B cell (primary cell): ENCODE data around the gene CEACAM3. TPM values are rescaled to one million over a fixed set of nuclear protein-coding genes. Genes with fewer than 3 reads are reported as not detected.

Source experiments
- ATAC-seq: fragments of 200-7000 bp; cut with Tn5 transposase; one replicate; pipeline ENCODE4 v1.10.0; 2021; ENCODE audit warnings: low read depth, mild to moderate bottlenecking, moderate number of reproducible peaks, moderate library complexity
- CTCF ChIA-PET: fragments of 350-600 bp; sonication (Branson Sonifier 250); formaldehyde crosslinking; loops from one replicate; lab custom pipeline; 2021; ENCODE audit warnings: antibody characterized with exemption, inconsistent platforms; lab: Charles Lee
- POLR2A ChIA-PET: fragments of 350-600 bp; sonication (Branson Sonifier 250); formaldehyde crosslinking; loops from one replicate; lab custom pipeline; 2021; ENCODE audit warnings: antibody characterized with exemption; lab: Charles Lee
- DNase-seq: peaks from one replicate; pipeline ENCODE4 v3.0.0; 2013
- H2AFZ ChIP-seq: 2 replicates; pipeline ENCODE4 v1.6.1; 2012; ENCODE audit warnings: mild to moderate bottlenecking, low read depth, low read length; ENCODE audit not compliant: insufficient read depth, poor library complexity, severe bottlenecking
- H3K27ac ChIP-seq, 2 donors: 1 replicate in 1 of 2; 2 replicates in 1 of 2; pipeline ENCODE4 v1.5.1; 2012 to 2013; ENCODE audit warnings: low read length in 2 of 2, mild to moderate bottlenecking in 2 of 2, moderate library complexity in 1 of 2
- H3K27me3 ChIP-seq, 4 experiments: fragments of 200-600 bp in 1 of 4; sonication (generic) in 1 of 4; replicated peaks in 1 of 4; 1 replicate in 2 of 4; 2 replicates in 2 of 4; pipeline versions ENCODE4 v1.6.1 to v1.7.0; 2013 to 2016; ENCODE audit warnings: low read length in 3 of 4, mild to moderate bottlenecking in 2 of 4, mixed read lengths in 1 of 4, moderate library complexity in 1 of 4; ENCODE audit not compliant: insufficient read depth in 4 of 4, control insufficient read depth in 3 of 4; ENCODE audit errors: control extremely low read depth in 1 of 4
- H3K36me3 ChIP-seq, 2 experiments: replicated peaks in 1 of 2; 1 replicate in 1 of 2; 2 replicates in 1 of 2; pipeline versions ENCODE4 v1.6.1 to v1.7.1; 2013; ENCODE audit warnings: low read length in 1 of 2; ENCODE audit not compliant: insufficient read depth in 2 of 2, control insufficient read depth in 1 of 2; ENCODE audit errors: control extremely low read depth in 1 of 2, extremely low read depth in 1 of 2
- H3K4me1 ChIP-seq, 2 donors: fragments of 200-600 bp in 1 of 2; sonication (generic) in 1 of 2; 1 replicate in 1 of 2; 2 replicates in 1 of 2; pipeline versions ENCODE4 v1.5.1 to v1.6.1; 2013 to 2017; ENCODE audit warnings: low read length in 2 of 2; ENCODE audit not compliant: control insufficient read depth in 2 of 2, insufficient read depth in 2 of 2
- H3K4me2 ChIP-seq: replicated peaks from 2 replicates; pipeline ENCODE3; 2012; ENCODE audit warnings: mild to moderate bottlenecking, low read depth, low read length; ENCODE audit not compliant: poor library complexity, severe bottlenecking
- H3K4me3 ChIP-seq, 5 experiments: fragments of 200-600 bp in 1 of 5; sonication (generic) in 1 of 5; 1 replicate in 3 of 5; 2 replicates in 2 of 5; pipeline versions ENCODE4 v1.5.1 to v1.7.0; 2011 to 2016; ENCODE audit warnings: low read length in 4 of 5, mild to moderate bottlenecking in 4 of 5, low read depth in 2 of 5, control low read depth in 1 of 5, moderate library complexity in 1 of 5; ENCODE audit not compliant: insufficient read depth in 1 of 5; ENCODE audit errors: control extremely low read depth in 1 of 5, extremely low read depth in 1 of 5
- H3K79me2 ChIP-seq: fragments of 200-600 bp; sonication (generic); one replicate; pipeline ENCODE4 v1.6.0; 2016; ENCODE audit warnings: low read length; ENCODE audit not compliant: control insufficient read depth, insufficient read depth
- H3K9ac ChIP-seq: fragments of 200-600 bp; sonication (generic); 2 replicates; pipeline ENCODE4 v1.6.1; 2017; ENCODE audit warnings: mild to moderate bottlenecking, low read length, moderate library complexity
- H3K9me3 ChIP-seq, 3 donors: one replicate each; pipeline versions ENCODE4 v1.6.1 to v1.7.1; 2013; ENCODE audit warnings: low read length in 2 of 3; ENCODE audit not compliant: control insufficient read depth in 2 of 3, insufficient read depth in 1 of 3; ENCODE audit errors: control extremely low read depth in 1 of 3
- H4K20me1 ChIP-seq: 2 replicates; pipeline ENCODE4 v1.6.0; 2012; ENCODE audit warnings: mild to moderate bottlenecking, low read length; ENCODE audit not compliant: insufficient read depth, control insufficient read depth, poor library complexity, severe bottlenecking
- H3K27ac Mint-ChIP-seq: one replicate; pipeline ENCODE4 v1.8.0; 2021; ENCODE audit warnings: mixed read lengths
- H3K27me3 Mint-ChIP-seq: one replicate; pipeline ENCODE4 v1.8.0; 2021; ENCODE audit warnings: mixed read lengths
- H3K4me1 Mint-ChIP-seq: one replicate; pipeline ENCODE4 v1.8.0; 2021; ENCODE audit warnings: mixed read lengths
- H3K4me3 Mint-ChIP-seq: one replicate; pipeline ENCODE4 v1.8.0; 2021; ENCODE audit warnings: mixed read lengths
- H3K9me3 Mint-ChIP-seq: one replicate; pipeline ENCODE4 v1.8.0; 2022; ENCODE audit warnings: mixed read lengths; ENCODE audit not compliant: insufficient read depth
- CTCF ChIP-seq: fragments of 200-600 bp; IDR thresholded peaks from one replicate; pipeline ENCODE4 v1.8.0; 2022; ENCODE audit warnings: antibody characterized with exemption, mild to moderate bottlenecking
- EZH2 ChIP-seq: IDR thresholded peaks from 2 replicates; pipeline ENCODE4 v1.6.1; 2012; ENCODE audit warnings: borderline replicate concordance, low read depth, mild to moderate bottlenecking, moderate library complexity, low read length; ENCODE audit not compliant: insufficient read depth, poor library complexity, severe bottlenecking
- WGBS: methylation state at CpG from one replicate; pipeline ENCODE4 v1.1.5; 2013; ENCODE audit warnings: missing lambda C conversion rate; ENCODE audit not compliant: insufficient coverage; 5-methylcytosine and 5-hydroxymethylcytosine counted together
- intact Hi-C: fragments of 100-400 bp; cut with micrococcal nuclease; formaldehyde crosslinking; loops from one replicate; pipeline ENCODE4 v1.10.0; 2022
- polyA plus RNA-seq: library from polyadenylated mRNA; depleted of rRNA; stranded (reverse); fragments of >200 nt; gene quantifications from 2 replicates; pipeline ENCODE4 v1.2.3, GENCODE V29; 2012
- total RNA-seq, 2 donors: library from RNA; stranded (reverse); fragments of 120-200 nt in 1 of 2; gene quantifications; 1 replicate in 1 of 2; 2 replicates in 1 of 2; pipeline versions ENCODE4 v1.2.3 to v1.2.4, GENCODE V29; 2013 to 2022

Gene CEACAM3
- total and polyA plus RNA-seq, 2 donors (not counting 1 experiment from before 2014, with no cell fraction given) = not detected

GRCh38 chr19:41853768-41854167 lies 57.4 kb downstream of the CEACAM3 start:
- intact Hi-C loops = no loop called here
- H3K27ac Mint-ChIP-seq = no peak overlapping the region
- ChIA-PET CTCF (interaction anchor here (1.0 to 2.2 kb wide), 5 partner anchors 18 to 175 kb away, joined by 3 to 10 read pairs (median 3); no protein-coding TSS in a partner anchor), POLR2A (no interaction called here)
- H3K27ac ChIP-seq = no peak overlapping the region
- H3K36me3 ChIP-seq = no peaks in the 10 kb centered on the region
- H3K4me2 ChIP-seq = no peak overlapping the region
- H3K4me1 Mint-ChIP-seq = no peaks in the 10 kb centered on the region
- no peak overlapping the region for H3K4me3 ChIP-seq
- no peaks in the 10 kb centered on the region for H3K9me3 Mint-ChIP-seq
- H3K4me1 ChIP-seq = no peaks in the 10 kb centered on the region
- no peak for DNase-seq
- H2AFZ ChIP-seq = no peak overlapping the region
- H3K9ac ChIP-seq = no peak overlapping the region
- 75% methylated on average over 1 of the region's 2 CpGs for WGBS
- no peaks in the 10 kb centered on the region for H3K9me3 ChIP-seq
- H3K4me3 Mint-ChIP-seq = no peak overlapping the region
- TF ChIP-seq EZH2 = no peak
- no peak for TF ChIP-seq CTCF
- H3K27me3 ChIP-seq = no peaks in the 10 kb centered on the region
- ATAC-seq = no peak
- H3K27me3 Mint-ChIP-seq = peaks cover 4% of the 10 kb centered on the region
- no peaks in the 10 kb centered on the region for H4K20me1 ChIP-seq
- H3K79me2 ChIP-seq = no peaks in the 10 kb centered on the region

- peaks cover 42% of the 10 kb centered on the region for H3K79me2 ChIP-seq
- peak overlapping the region in 1 of 2 donors; percentile 94 for H3K27ac ChIP-seq
- Mint-ChIP-seq H3K4me1 (peaks cover 39% of the 10 kb centered on the region), H3K9me3 (no peaks in the 10 kb centered on the region), H3K27me3 (no peaks in the 10 kb centered on the region), H3K4me3 (peak overlapping the region; percentile 92), H3K27ac (peak overlapping the region; percentile 97)
- H3K27me3 ChIP-seq = no peaks in the 10 kb centered on the region
- no peak for DNase-seq
- 1% methylated on average over 6 of the region's 8 CpGs for WGBS
- H3K4me2 ChIP-seq = peak overlapping the region; percentile 94
- peaks cover 2 to 35% of the 10 kb centered on the region in 2 experiments for H3K36me3 ChIP-seq
- no peaks in the 10 kb centered on the region for H3K9me3 ChIP-seq
- peaks cover 35 to 42% of the 10 kb centered on the region in 2 donors for H3K4me1 ChIP-seq
- POLR2A ChIA-PET = interaction anchor here (0.7 to 2.8 kb wide), 13 partner anchors 11 to 596 kb away, joined by 4 to 57 read pairs (median 13); partner anchors contain the start of genes ARHGEF1, CD79A, HNRNPUL1 and RABAC1
- H2AFZ ChIP-seq = peak overlapping the region; percentile 81
- no peak for TF ChIP-seq CTCF
- no peak for TF ChIP-seq EZH2
- CTCF ChIA-PET = interaction anchor here (0.5 to 5.9 kb wide), 22 partner anchors 8 to 1150 kb away, joined by 3 to 83 read pairs (median 7); partner anchors contain the start of genes ARHGEF1, CD79A and RABAC1
- H3K9ac ChIP-seq = peak overlapping the region; percentile 93
- H4K20me1 ChIP-seq = peaks cover 38% of the 10 kb centered on the region
- H3K4me3 ChIP-seq = peak overlapping the region in 4 of 5 experiments; percentile 75 to 96 (median 75)
- no peak for ATAC-seq
- intact Hi-C loops = loop anchor here (1.0 kb wide), 5 partner anchors 25 to 466 kb away; partner anchors contain the start of gene MEGF8
These were observed 62.8 kb downstream of the CEACAM3 start for GRCh38 chr19:41859213-41859617.
